GM19463 (cell line): ENCODE results near the gene OR14A16.

Source experiments
- ATAC-seq: cut with Tn5 transposase; IDR thresholded peaks from one replicate; pipeline ENCODE4 v1.9.1; 2021; ENCODE audit warnings: mild to moderate bottlenecking, moderate library complexity; ENCODE audit not compliant: unreplicated experiment

The OR14A16 gene, protein sequence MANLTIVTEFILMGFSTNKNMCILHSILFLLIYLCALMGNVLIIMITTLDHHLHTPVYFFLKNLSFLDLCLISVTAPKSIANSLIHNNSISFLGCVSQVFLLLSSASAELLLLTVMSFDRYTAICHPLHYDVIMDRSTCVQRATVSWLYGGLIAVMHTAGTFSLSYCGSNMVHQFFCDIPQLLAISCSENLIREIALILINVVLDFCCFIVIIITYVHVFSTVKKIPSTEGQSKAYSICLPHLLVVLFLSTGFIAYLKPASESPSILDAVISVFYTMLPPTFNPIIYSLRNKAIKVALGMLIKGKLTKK

DNA sequence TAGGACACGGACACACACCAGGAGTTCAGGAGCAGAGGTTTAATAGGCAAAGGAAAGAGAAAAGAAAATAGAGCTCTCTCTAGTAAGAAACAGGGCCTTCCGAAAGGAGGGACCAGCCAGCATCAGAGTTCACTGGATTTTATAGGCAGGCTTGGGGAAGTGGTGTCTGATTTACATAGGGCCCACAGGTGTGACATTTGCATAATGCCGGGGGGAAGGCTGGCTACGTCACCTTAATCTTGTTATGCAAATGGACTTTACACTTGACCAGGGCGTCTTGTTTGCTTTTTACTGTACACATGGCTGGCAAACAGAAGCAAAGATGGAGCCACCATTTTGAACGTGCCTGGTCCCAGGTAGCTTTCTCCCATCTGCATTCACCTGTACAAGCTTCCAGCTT, at the start of gene OR14A16:
Gene OR14A16, minus strand, starts transcription at position 97 of the 400 bp plus-strand sequence. CDS start 8,390 bp downstream, outside the sequence.
- no peak for ATAC-seq

DNA sequence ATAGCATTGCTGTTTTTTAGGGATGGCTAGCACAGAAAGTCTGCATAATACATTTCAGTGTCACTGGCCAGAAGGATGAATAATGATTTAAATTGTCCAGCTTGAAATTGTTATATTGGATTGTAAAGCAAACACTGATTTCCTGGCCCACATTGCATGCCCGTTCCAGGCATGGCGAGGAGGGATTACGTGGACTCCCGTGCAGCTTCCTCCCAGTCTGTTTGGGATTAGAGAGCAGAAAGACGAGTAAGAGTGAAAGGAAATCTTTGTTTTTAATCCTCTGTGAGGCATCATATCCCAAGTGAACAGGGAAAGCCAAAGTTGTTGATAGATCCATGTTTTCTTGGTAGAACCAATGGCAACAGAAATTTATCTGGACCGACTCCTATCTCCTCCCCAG, 41.5 kb upstream of the OR14A16 start:
- ATAC-seq = no peak

DNA sequence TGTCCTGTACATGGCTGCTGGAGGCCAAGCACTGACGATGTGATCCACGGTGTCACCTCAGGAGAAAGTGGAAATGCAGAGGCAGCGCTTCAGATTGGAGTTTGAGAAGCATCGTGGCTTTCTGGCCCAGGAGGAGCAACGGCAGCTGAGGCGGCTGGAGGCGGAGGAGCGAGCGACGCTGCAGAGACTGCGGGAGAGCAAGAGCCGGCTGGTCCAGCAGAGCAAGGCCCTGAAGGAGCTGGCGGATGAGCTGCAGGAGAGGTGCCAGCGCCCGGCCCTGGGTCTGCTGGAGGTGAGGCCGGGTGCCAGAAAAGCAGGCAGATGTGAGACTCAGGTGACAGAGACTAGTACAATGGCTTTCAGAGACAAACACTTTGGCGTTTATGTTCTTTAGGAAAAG, 40.7 kb upstream of the OR14A16 start:
- ATAC-seq = no peak

DNA sequence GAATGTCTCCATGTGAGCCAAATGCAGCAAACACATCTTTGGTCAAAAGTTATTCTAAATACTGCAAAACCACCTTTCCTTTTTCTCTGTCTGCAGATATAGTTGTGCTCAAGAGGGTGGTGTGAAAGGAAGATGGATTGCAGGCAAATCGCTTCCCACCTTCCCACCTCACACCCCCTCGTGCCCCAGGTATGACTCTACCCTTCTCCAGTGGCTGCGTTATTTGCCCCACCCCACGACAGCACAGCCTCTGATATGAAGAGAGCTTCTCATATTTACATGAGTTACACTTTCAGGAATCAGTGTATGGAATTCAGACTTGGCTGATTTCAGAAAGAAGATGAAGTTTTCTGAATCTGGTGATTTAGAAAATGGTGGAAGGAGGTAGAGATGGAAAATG, 38.8 kb upstream of the OR14A16 start:
- no peak for ATAC-seq

DNA sequence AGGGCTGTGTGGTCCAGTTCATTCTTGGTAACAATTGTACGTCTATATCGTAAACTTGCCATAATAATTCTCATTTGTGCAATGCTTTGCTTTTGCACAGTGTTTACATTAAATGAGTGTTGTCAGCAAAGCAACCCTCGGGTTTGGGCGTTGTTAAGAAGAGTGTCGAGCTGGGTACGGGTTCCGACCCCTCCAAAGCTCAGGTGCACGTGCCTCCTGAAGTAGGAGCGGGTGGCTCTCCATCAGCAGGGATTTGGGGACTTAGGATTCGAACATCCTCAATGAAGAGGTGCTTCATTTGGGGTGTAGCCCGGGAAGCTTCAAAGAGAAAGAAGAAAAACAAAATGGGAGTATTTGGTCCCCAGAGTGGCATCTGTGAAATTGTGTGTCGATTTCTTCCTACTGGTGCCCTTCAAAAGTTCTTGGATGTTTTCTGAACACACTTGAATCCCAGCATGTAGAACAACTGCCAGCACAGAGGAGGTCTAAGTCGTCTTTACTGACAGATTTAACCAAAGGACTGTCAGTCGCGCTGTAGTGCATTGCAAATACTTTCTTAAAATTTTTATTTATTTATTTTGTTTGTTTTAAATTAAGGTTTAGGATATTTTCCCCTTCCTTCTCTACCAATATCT, 34.2 kb upstream of the OR14A16 start:
- no peak for ATAC-seq

DNA sequence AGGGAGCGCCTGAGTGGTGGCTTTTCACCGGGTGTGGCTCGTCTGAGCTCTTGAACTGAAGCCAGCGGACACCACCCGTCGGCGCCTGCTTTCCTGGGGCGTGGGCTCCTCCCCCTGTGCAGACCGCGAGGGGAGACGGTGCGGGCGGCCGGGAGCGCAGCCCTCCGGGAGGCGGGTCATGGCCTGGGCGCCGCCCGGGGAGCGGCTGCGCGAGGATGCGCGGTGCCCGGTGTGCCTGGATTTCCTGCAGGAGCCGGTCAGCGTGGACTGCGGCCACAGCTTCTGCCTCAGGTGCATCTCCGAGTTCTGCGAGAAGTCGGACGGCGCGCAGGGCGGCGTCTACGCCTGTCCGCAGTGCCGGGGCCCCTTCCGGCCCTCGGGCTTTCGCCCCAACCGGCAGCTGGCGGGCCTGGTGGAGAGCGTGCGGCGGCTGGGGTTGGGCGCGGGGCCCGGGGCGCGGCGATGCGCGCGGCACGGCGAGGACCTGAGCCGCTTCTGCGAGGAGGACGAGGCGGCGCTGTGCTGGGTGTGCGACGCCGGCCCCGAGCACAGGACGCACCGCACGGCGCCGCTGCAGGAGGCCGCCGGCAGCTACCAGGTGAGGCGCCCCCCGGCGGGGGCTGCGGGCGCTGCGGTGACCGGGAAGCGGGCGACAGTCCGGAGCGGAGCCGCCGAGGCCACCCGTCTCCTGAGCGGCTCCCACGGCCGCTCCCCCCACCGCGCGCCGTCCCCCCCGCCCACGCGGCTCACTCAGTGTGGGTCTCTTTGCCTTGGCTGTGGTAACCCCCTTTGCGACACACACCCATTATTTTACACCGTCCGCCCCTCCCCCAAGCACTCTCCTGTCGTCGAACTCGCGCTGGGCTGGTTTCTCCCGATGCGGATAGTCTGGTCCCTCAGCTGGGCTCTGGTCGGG, 33.4 kb upstream of the OR14A16 start, which contains the start of gene TRIM58:
Gene TRIM58, plus strand, starts transcription at position 119 of the 916 bp plus-strand sequence. Its CDS starts 60 bp downstream, at position 179.
- ATAC-seq = no peak

DNA sequence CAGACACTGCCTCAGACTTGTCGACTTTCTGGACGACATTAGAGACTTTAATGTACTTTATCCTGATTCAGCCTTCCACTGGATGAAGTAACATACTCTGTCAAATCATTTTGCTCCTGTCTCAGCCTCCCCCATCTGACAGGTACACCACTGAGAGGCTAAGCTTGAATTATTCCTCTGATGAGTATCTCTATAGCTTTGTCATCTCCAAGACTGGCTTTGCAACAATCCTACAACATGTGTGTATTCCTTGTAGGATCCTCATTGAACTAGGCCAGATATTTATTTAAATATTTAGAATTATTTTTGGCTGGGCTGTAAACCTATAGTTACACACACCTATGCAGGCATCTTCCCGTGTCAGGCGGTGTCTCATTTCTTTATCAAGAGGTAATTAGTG, 32.0 kb upstream of the OR14A16 start:
- ATAC-seq = no peak

DNA sequence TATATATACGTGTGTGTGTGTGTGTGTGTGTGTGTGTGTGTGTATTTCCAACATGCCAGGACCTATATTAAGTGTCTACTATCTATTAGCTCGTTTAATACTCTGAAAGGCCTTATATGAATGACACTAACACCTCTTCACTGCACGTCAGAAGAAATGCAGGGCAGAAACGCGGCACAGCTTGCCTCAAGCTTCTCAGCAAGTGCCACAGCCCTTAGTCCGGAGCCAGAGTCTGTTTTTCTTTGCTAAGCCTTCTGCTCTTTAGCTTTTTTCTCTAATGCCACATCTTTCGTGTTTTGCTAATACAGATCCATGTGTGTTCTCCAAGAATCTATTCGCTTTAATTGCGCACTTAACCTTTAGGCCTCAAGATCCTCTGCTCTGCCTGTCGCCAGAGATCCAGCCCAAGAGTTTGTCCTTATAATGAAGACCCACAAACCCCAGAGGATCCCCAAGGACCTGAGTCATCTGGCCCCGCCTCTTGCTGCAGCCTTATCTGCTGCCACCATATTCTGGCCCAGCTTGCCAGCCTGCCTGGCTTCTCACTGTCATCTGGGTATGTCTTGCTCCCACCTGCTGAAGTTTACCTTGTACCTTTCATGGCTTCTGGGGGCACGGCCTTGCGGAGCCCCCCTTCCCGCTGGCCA, 31.1 kb upstream of the OR14A16 start:
- no peak for ATAC-seq

DNA sequence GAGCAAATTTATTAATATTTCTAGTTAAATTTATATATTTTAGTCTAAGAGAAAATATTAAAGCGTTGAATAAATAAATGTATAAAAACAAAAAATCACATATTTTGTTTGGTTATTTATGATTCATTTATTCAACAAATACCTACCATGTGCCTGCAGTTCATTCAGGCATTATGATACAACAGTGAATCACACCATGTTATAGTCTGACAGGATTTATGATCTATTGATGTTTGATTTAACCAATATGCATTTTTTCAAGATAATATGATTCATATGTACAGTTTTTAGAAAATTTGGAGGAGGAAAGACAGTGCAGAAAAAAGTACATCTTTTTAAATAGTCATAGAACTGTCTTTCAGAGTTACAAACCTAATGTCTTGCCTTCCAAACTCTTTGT, 25.7 kb upstream of the OR14A16 start:
- ATAC-seq = no peak

DNA sequence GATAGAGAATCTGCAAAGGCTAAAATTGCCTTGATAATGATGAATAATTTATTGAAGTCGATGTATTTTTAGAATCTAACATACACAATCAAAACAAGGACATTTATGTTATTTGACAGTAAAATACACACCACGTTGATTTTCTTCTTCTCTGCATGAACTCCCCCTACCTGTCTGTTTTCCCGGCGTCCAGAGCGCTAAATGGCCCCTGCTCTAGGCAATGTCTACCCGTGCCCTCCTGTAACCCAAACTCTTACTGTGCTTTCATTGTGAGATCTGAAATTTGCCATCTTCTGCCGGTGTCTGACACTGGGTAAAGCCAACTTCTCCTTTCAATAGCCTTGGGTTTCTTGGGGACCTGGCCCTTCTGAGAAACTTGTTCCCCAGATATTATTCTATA, 24.4 kb upstream of the OR14A16 start:
- no peak for ATAC-seq

DNA sequence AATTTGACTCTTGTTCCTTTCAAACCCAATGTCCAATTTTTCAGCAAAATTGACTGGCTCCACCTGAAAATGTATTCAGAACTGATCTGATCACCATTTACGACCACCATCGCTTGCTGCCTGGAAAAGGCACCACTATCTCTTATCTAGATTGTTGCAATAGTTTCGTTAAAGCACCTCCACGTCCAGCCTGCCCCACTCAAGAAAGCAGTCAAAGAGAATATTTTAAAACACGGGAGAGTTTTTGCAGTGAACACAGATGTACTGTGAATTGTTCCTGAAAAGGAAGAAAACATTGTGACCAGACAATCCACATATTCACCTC, 21.7 kb upstream of the OR14A16 start:
- ATAC-seq = no peak

DNA sequence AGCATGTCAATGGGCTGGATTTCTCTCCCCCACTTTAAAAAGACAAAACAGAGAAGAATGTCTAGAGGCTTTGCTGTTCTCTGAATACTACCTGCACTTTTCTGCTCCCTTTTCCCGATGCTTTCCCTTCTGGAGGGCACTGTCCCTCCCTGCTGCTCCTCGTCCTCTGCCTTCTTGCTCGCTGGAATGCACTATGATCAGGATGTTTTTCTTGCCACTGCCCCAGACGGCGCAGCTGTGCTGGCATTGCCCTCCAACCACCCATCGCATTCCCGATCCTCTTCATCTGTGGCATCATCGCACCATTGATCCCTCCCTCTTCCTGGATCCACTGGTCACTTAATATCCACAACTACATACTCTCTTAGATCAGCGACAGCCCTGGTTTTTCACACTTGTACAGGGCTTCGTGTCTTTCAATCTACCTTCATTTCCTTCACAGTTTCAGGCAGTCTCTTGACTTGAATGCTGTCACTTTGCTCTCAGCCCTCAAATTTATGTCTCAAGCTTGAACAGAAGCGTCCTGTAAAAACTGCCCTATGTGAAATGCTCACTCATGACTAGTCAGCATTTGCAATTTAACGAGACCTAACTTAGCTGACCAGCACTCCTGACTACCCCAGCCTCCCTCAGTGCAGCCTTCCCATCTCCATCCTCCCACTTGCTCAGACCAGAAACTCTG, 21.2 kb upstream of the OR14A16 start:
- no peak for ATAC-seq

DNA sequence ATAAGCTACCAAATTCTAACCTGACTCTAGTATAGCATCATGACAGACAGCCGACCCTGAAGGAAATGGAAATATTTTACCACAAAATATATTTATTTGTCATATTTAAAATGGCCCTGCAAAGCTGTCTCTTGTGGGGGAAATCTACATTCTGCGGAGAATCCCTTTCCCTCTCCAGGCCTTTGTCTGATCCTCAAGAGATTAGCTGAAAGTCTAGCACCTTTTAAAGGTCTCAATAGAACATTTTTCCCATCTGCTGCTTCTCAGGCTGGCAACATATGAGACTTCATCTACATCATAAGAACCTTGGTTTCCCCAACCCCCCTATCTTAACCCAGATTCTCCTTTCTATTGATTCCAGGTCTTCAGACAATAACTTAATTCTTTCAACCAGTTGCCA, 19.5 kb upstream of the OR14A16 start:
- no peak for ATAC-seq

DNA sequence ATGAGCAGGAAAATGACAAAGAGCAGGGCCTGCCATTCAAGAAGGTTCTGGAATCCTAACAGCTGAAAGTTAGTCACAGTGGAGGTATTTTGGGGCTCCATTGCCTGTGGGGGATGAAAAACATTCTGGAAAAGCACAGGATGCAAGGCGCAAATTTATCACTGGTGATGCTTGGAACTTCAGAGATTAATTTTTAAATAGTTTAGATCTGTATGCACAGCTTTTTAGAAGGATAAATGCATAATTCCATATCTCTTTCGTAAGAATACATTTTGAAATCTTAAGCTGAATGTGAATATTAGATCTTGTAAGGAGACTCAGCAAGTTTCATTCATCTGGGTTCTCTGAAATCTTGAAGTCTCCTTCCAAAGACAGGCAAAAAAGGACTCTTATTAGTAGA, 17.9 kb upstream of the OR14A16 start, which contains the start of gene OR11L1:
Gene OR11L1, minus strand, starts transcription at position 101 of the 400 bp plus-strand sequence. Its CDS starts 0 bp downstream, at position 101.
- no peak for ATAC-seq

DNA sequence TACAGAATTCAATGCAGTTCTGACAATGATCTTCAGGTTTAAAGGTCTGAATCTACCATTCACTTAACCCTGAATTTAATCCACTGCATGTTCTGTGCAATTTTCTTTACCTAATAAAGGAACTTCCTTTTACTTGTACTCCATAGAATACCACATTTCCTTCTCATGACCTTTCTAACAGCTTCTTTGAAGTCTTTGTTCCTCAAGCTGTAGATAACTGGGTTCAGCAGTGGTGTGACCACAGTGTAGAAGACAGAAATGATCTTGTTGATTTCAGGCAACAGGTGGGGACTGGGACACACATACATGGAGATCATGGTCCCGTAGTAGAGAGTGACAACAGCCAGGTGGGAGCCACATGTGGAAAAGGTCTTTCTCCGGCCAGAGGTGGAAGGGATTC, 16.9 kb upstream of the OR14A16 start:
- ATAC-seq = no peak

DNA sequence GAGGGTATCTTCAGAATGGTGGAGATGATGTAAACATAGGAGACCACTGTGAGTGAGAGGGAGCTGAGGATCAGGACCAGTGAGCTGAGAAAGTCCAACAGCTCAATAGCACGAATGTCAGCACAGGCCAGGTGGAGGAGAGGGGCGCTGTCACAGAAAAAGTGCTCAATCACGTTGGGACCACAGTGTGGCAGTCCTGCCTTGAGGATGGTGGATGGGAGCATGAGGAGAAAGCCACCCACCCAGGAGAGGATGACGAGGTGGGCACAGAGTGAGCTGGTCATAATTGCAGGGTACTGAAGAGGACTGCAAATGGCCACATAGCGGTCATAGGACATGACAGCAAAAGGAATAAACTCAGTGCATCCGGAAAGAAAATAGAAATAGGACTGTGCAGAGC, 9.7 kb upstream of the OR14A16 start:
- ATAC-seq = no peak

DNA sequence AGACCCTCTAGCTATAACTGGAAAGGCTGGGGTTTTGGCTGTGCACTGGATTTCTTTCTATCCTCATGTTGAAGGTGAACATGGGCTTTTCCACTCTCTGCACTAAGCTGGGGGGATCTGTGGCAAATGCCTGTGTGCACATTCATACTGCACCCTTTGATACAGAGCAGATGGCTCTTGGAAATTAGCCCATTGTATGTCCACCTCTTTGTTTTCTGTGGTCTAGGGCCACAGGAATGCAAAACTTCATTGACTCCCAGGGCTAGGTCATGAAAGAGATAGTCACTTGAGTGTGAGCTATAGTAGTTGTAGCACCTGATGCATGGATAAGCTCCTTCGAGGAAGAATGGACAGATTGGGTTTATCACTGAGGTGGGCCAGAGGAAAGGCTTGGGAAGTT, 5.7 kb upstream of the OR14A16 start:
- ATAC-seq = no peak

DNA sequence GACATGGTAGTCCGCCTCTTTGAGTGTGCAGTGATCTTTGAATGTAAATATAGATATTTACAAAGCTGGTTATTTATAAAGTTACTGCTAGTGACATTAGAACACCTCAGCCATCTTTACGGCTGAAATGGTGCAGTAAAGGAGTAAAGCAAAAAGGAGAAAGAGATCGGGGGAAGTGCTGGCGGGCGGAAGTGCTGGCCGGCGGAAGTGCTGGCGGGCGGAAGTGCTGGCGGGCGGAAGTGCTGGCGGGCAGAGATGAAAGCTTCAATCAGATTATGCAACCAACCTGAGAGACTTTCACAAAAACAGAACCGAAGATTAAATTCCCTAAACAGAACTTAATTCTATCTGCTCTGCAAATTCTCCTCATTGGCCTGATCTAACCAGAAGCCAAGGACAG, 1.4 kb upstream of the OR14A16 start:
- no peak for ATAC-seq

DNA sequence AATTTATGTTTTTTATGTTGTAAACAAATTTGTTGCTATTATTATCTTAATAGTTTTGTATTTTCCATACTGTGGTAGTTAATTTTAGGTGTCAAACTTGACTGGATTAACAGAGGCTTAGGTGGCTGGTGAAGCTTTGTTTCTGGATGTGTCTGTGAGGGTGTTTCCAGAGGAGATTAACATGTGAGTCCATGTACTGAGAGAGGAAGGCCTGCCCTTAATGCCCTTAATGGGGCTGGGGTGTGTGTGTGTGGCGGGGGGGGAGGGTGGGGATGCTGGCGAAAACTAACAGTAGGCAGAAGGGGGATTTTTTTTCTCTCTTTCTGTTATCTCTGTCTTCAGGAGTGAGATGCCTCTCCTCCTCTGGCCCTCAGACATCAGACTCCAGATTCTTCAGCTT, 1.9 kb downstream of the OR14A16 start:
- ATAC-seq = no peak

DNA sequence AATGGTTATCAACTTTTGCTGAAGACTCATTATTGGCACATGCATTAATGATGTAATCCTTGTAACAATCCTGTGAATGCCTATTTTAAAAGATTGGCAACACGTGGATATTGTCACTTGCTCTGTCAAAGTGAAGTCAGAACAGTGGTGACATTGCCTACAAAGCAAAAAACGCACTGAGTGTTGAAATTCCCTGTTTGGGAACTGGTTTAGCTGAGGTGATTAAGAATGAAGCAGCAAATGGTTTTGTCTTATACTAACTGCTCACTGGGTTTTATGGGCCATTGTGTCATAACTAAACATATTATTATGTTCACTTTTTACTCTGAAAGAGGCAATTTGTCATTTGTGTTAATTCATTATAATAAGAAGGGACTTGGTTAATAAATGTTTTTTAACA, 11.3 kb downstream of the OR14A16 start:
- ATAC-seq = no peak

DNA sequence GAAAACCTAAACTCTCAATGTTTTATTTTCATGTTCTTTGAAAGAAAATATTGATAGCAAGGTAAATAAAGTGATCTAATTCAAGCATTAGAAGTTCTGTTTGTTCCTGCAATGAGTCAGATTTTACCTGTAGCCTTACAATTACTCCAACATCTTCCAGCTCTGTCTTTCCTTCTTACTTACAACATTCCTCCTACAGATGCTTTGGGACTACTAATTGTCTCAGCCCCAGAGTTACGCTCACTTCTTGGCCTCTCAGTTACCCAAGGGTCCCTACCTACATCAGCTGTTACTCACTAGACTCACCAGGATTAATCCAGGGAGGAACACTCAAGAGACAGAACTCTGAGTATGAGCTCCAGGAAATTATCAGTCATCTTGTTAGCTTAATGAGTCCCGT, 26.4 kb downstream of the OR14A16 start:
- ATAC-seq = no peak
